Endothelial cell of umbilical vein (primary cell): Measurements from ENCODE around the gene USP34. TPM values are rescaled to one million over a fixed set of nuclear protein-coding genes. Genes with fewer than 3 reads are reported as not detected.

ENCODE experiments used
- BruUV-seq: library from RNA; stranded (reverse); fragments of 400-500 nt; replicated peaks from 2 replicates; lab custom pipeline; 2021; lab: Mats Ljungman, UMichigan
- CTCF ChIA-PET: fragments of 300-600, 350-600 bp; sonication (Branson Sonifier 250); formaldehyde crosslinking; loops from one replicate; lab custom pipeline; 2021; ENCODE audit warnings: antibody characterized with exemption, inconsistent platforms; lab: Charles Lee
- POLR2A ChIA-PET: fragments of 300-600, 350-600 bp; sonication (Branson Sonifier 250); formaldehyde crosslinking; loops from one replicate; lab custom pipeline; 2021; ENCODE audit warnings: antibody characterized with exemption, inconsistent platforms; lab: Charles Lee
- DNase-seq: peaks from one replicate; pipeline ENCODE4 v3.0.0-alpha.2; 2011; ENCODE audit warnings: low read depth, low spot score
- FAIRE-seq: peaks from 2 replicates; lab custom pipeline; 2011; peaks lifted over from hg19 to GRCh38; lab: Jason Lieb, UNC
- H2AFZ ChIP-seq: 2 replicates; pipeline ENCODE4 v1.6.0; 2012; ENCODE audit warnings: low read depth, low read length, control low read depth, inconsistent platforms
- H3K27ac ChIP-seq: 2 replicates; pipeline ENCODE4 v1.5.1; 2011; ENCODE audit warnings: low read depth, mild to moderate bottlenecking, control low read depth, low read length, moderate library complexity; ENCODE audit not compliant: insufficient read depth
- H3K27me3 ChIP-seq, 2 experiments: 2 replicates each; pipeline versions ENCODE4 v1.6.0 to v1.6.1; 2011; ENCODE audit warnings: low read length in 2 of 2, mixed read lengths in 1 of 2; ENCODE audit not compliant: control insufficient read depth in 2 of 2, insufficient read depth in 2 of 2
- H3K36me3 ChIP-seq, 2 experiments: 2 replicates in 1 of 2; 3 replicates in 1 of 2; pipeline ENCODE4 v1.5.1; 2011; ENCODE audit warnings: low read length in 2 of 2, mild to moderate bottlenecking in 1 of 2, moderate library complexity in 1 of 2; ENCODE audit not compliant: control insufficient read depth in 2 of 2, insufficient read depth in 2 of 2; ENCODE audit errors: extremely low read depth in 1 of 2
- H3K4me1 ChIP-seq: 3 replicates; pipeline ENCODE4 v1.5.1; 2011; ENCODE audit warnings: mild to moderate bottlenecking, low read length; ENCODE audit not compliant: control insufficient read depth, insufficient read depth; ENCODE audit errors: extremely low read depth
- H3K4me2 ChIP-seq: 2 replicates; pipeline ENCODE4 v1.6.1; 2011; ENCODE audit warnings: low read length, control low read depth, mixed read lengths; ENCODE audit not compliant: insufficient read depth
- H3K4me3 ChIP-seq, 3 experiments: fragments of 200-600 bp in 1 of 3; sonication (generic), shearing (Covaris generic) in 1 of 3; replicated peaks in 1 of 3; 2 replicates each; pipeline ENCODE4 v1.5.1; 2011 to 2016; ENCODE audit warnings: control low read depth in 3 of 3, low read length in 3 of 3, mild to moderate bottlenecking in 2 of 3, inconsistent platforms in 1 of 3, low read depth in 1 of 3, moderate library complexity in 1 of 3; ENCODE audit not compliant: insufficient read depth in 1 of 3
- H3K79me2 ChIP-seq: 2 replicates; pipeline ENCODE4 v1.6.0; 2012; ENCODE audit warnings: low read length, inconsistent platforms; ENCODE audit not compliant: control insufficient read depth, insufficient read depth
- H3K9ac ChIP-seq: replicated peaks from 2 replicates; pipeline ENCODE3; 2011; ENCODE audit warnings: low read length, control low read depth; ENCODE audit not compliant: insufficient read depth; ENCODE audit errors: extremely low read depth
- H3K9me1 ChIP-seq: replicated peaks from 3 replicates; pipeline ENCODE4 v1.6.0; 2011; ENCODE audit warnings: mild to moderate bottlenecking, low read length; ENCODE audit not compliant: control insufficient read depth, insufficient read depth; ENCODE audit errors: extremely low read depth
- H3K9me3 ChIP-seq: replicated peaks from 2 replicates; pipeline ENCODE4 v1.5.1; 2012; ENCODE audit warnings: low read length, inconsistent platforms; ENCODE audit not compliant: control insufficient read depth, insufficient read depth
- H4K20me1 ChIP-seq: replicated peaks from 2 replicates; pipeline ENCODE3; 2011; ENCODE audit warnings: mild to moderate bottlenecking, low read length; ENCODE audit not compliant: control insufficient read depth, insufficient read depth; ENCODE audit errors: extremely low read depth
- EZH2 ChIP-seq: IDR thresholded peaks from 2 replicates; pipeline ENCODE4 v1.6.1; 2012; ENCODE audit warnings: borderline replicate concordance, low read depth, mild to moderate bottlenecking, moderate library complexity, low read length, inconsistent platforms; ENCODE audit not compliant: severe bottlenecking
- FOS ChIP-seq: IDR thresholded peaks from 2 replicates; pipeline ENCODE4 v1.6.1; 2011; ENCODE audit warnings: mild to moderate bottlenecking, low read length, moderate library complexity, borderline replicate concordance; ENCODE audit not compliant: insufficient read depth
- GATA2 ChIP-seq: IDR thresholded peaks from 2 replicates; pipeline ENCODE4 v1.7.0; 2011; ENCODE audit warnings: low read depth, mild to moderate bottlenecking, moderate library complexity, mixed read lengths, low read length; ENCODE audit not compliant: insufficient read length, insufficient read depth
- JUN ChIP-seq: IDR thresholded peaks from 2 replicates; pipeline ENCODE4 v1.6.1; 2011; ENCODE audit warnings: borderline replicate concordance, low read depth; ENCODE audit not compliant: insufficient read length, insufficient read depth
- MYC ChIP-seq: IDR thresholded peaks from one replicate; pipeline ENCODE4 v1.6.1; 2011; ENCODE audit warnings: mild to moderate bottlenecking, low read depth, low read length
- POLR2A ChIP-seq: IDR thresholded peaks from 2 replicates; pipeline ENCODE4 v1.6.1; 2012; ENCODE audit warnings: low read depth, mild to moderate bottlenecking, control low read depth, low read length
- POLR2AphosphoS5 ChIP-seq: IDR thresholded peaks from 2 replicates; pipeline ENCODE4 v1.6.1; 2012; ENCODE audit warnings: low read depth, mild to moderate bottlenecking, control low read depth, low read length, moderate library complexity; ENCODE audit not compliant: insufficient read depth
- dilution Hi-C: fragments of 300-500 bp; cut with MboI; formaldehyde crosslinking; loops from one replicate; pipeline ENCODE4 v1.15.0; 2019; ENCODE audit warnings: low sequenced_read_pairs; ENCODE audit not compliant: extremely low pct_ligation_motif_present
- intact Hi-C: fragments of 100-400 bp; cut with micrococcal nuclease; formaldehyde crosslinking; loops from one replicate; pipeline ENCODE4 v1.10.0; 2022
- polyA plus RNA-seq, 4 experiments: library from polyadenylated mRNA; depleted of rRNA in 3 of 4; stranded (reverse) in 3 of 4; unstranded in 1 of 4; fragments of >200 nt; gene quantifications; 2 replicates each; pipeline versions ENCODE4 v1.2.1 to v1.2.3, GENCODE V29; 2011 to 2012; ENCODE audit warnings: missing spikeins in 1 of 4
- total RNA-seq: library from RNA; stranded (reverse); gene quantifications from 2 replicates; pipeline ENCODE4 v1.2.3, GENCODE V29; 2021
- TF ChIP-seq, protein P1 (sequence below): IDR thresholded peaks from 2 replicates; pipeline ENCODE4 v1.6.1; 2011; ENCODE audit not compliant: insufficient read depth, insufficient read length
- TF ChIP-seq, protein P2 (sequence below), 2 donors: IDR thresholded peaks; 1 replicate in 1 of 2; 2 replicates in 1 of 2; pipeline ENCODE4 v1.5.1; 2011; ENCODE audit warnings: low read length in 2 of 2, mild to moderate bottlenecking in 2 of 2, moderate library complexity in 2 of 2, control low read depth in 1 of 2, inconsistent platforms in 1 of 2, low read depth in 1 of 2; ENCODE audit not compliant: insufficient read depth in 1 of 2; ENCODE audit errors: extremely low read depth in 1 of 2

Gene USP34
- total and polyA plus RNA-seq, 2 donors (not counting 3 experiments of a cell fraction or from before 2014, with no cell fraction given) = 46.3 to 96.9 TPM

DNA sequence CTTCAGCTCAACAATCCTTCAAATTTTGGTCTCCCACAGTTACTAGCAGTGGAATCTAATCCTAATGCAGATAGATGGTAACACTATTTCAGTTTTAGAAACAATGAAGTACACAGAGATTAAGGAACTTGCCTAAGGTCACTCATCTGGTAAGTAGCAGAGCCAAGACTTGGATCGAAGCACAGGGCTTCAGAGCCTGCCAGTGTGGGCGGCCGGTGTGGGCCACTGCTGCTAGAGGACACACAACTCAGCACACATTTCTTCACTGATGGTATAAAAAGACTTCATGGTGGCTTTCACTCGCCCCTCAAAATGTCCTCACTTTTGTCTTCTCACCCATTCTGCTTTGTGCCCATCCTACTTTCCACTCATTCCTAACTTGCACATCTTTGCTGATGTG lies 297.8 kb downstream of the USP34 start:
- Histone ChIP-seq H3K79me2 (peaks cover 4% of the 10 kb centered on the region), H3K4me2 (no peak overlapping the region), H3K4me3 (no peak overlapping the region), H3K9ac (no peak overlapping the region), H3K36me3 (no peaks in the 10 kb centered on the region), H3K9me3 (no peaks in the 10 kb centered on the region), H3K9me1 (no peaks in the 10 kb centered on the region), H3K27ac (no peak overlapping the region), H3K27me3 (peaks cover 0 to 2% of the 10 kb centered on the region in 2 experiments), H4K20me1 (no peaks in the 10 kb centered on the region), H3K4me1 (peaks cover 11% of the 10 kb centered on the region), H2AFZ (no peak overlapping the region)
- ChIA-PET CTCF (no interaction called here), POLR2A (no interaction called here)
- dilution Hi-C loops = no loop called here
- BruUV-seq = no TSS peak
- TF ChIP-seq EZH2 (no peak), JUN (no peak), GATA2 (no peak), MYC (no peak), FOS (no peak), POLR2A (no peak), POLR2AphosphoS5 (no peak)
- TF ChIP-seq, protein P1, sequence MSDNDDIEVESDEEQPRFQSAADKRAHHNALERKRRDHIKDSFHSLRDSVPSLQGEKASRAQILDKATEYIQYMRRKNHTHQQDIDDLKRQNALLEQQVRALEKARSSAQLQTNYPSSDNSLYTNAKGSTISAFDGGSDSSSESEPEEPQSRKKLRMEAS = no peak
- TF ChIP-seq, protein P2, sequence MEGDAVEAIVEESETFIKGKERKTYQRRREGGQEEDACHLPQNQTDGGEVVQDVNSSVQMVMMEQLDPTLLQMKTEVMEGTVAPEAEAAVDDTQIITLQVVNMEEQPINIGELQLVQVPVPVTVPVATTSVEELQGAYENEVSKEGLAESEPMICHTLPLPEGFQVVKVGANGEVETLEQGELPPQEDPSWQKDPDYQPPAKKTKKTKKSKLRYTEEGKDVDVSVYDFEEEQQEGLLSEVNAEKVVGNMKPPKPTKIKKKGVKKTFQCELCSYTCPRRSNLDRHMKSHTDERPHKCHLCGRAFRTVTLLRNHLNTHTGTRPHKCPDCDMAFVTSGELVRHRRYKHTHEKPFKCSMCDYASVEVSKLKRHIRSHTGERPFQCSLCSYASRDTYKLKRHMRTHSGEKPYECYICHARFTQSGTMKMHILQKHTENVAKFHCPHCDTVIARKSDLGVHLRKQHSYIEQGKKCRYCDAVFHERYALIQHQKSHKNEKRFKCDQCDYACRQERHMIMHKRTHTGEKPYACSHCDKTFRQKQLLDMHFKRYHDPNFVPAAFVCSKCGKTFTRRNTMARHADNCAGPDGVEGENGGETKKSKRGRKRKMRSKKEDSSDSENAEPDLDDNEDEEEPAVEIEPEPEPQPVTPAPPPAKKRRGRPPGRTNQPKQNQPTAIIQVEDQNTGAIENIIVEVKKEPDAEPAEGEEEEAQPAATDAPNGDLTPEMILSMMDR (IDR thresholded peaks at IDR 0.05; ENCODE audit: extremely low read depth in 1 of 2, insufficient read depth in 1 of 2, low read depth in 1 of 2, low read length in 2 of 2) = no peak
- DNase-seq (no peak), FAIRE-seq (no peak)
- intact Hi-C loops = no loop called here
